H1 (cell line): Measurements from ENCODE around the gene DESI1. TPM values are rescaled to one million over a fixed set of nuclear protein-coding genes. Genes with fewer than 3 reads are reported as not detected.

Experiments used
- CTCF ChIA-PET: fragments of 300-600 bp; sonication (Branson Sonifier 250); formaldehyde crosslinking; loops from one replicate; lab custom pipeline; 2021; ENCODE audit not compliant: partially characterized antibody; lab: Charles Lee
- POLR2A ChIA-PET: fragments of 300-600 bp; sonication (Branson Sonifier 250); formaldehyde crosslinking; loops from one replicate; lab custom pipeline; 2021; ENCODE audit warnings: inconsistent platforms; ENCODE audit not compliant: partially characterized antibody; lab: Charles Lee
- DNase-seq, 2 experiments: peaks; one replicate each; pipeline versions ENCODE4 v3.0.0 to v3.0.0-alpha.2; 2010 to 2022; ENCODE audit warnings: low spot score in 2 of 2, low read depth in 1 of 2, mixed read lengths in 1 of 2
- FAIRE-seq: peaks from 2 replicates; lab custom pipeline; 2011; peaks lifted over from hg19 to GRCh38; lab: Jason Lieb, UNC
- H2AFZ ChIP-seq: 2 replicates; pipeline ENCODE4 v1.8.1; 2012; ENCODE audit warnings: low read length, inconsistent platforms
- H2AK5ac ChIP-seq: 2 replicates; pipeline ENCODE4 v1.6.1; 2013; ENCODE audit warnings: low read depth, low read length
- H2BK120ac ChIP-seq: replicated peaks from 2 replicates; pipeline ENCODE3; 2013; ENCODE audit warnings: low read depth, low read length, inconsistent platforms
- H2BK12ac ChIP-seq: 2 replicates; pipeline ENCODE4 v1.6.1; 2013; ENCODE audit warnings: low read depth, low read length
- H2BK15ac ChIP-seq: 2 replicates; pipeline ENCODE4 v1.6.1; 2013; ENCODE audit warnings: low read length
- H2BK20ac ChIP-seq: 2 replicates; pipeline ENCODE4 v1.6.1; 2013; ENCODE audit warnings: low read length
- H2BK5ac ChIP-seq: 2 replicates; pipeline ENCODE4 v1.6.1; 2013; ENCODE audit warnings: low read depth, low read length
- H3K14ac ChIP-seq: 2 replicates; pipeline ENCODE4 v1.6.1; 2013; ENCODE audit warnings: inconsistent platforms; ENCODE audit not compliant: insufficient read length
- H3K18ac ChIP-seq: 2 replicates; pipeline ENCODE4 v1.6.1; 2013; ENCODE audit warnings: low read length; ENCODE audit errors: extremely low read depth
- H3K23ac ChIP-seq: 2 replicates; pipeline ENCODE4 v1.6.1; 2013; ENCODE audit warnings: inconsistent platforms; ENCODE audit not compliant: insufficient read length
- H3K23me2 ChIP-seq: 2 replicates; pipeline ENCODE4 v1.6.1; 2013; ENCODE audit warnings: low read depth, low read length
- H3K27ac ChIP-seq: 2 replicates; pipeline ENCODE4 v1.6.1; 2011; ENCODE audit warnings: low read depth, low read length, inconsistent platforms
- H3K27me3 ChIP-seq, 4 experiments: replicated peaks in 1 of 4; 1 replicate in 1 of 4; 2 replicates in 3 of 4; pipeline versions ENCODE4 v1.6.1 to v1.8.1; 2011 to 2013; ENCODE audit warnings: low read length in 3 of 4, mild to moderate bottlenecking in 3 of 4, inconsistent platforms in 2 of 4, mixed read lengths in 2 of 4, moderate library complexity in 1 of 4; ENCODE audit not compliant: control insufficient read depth in 3 of 4, insufficient read depth in 3 of 4; ENCODE audit errors: extremely low read depth in 1 of 4
- H3K36me3 ChIP-seq, 4 experiments: 2 replicates each; pipeline versions ENCODE4 v1.6.1 to v1.8.1; 2011 to 2013; ENCODE audit warnings: mild to moderate bottlenecking in 4 of 4, low read length in 3 of 4, moderate library complexity in 2 of 4, control low read depth in 1 of 4, inconsistent platforms in 1 of 4; ENCODE audit not compliant: insufficient read depth in 4 of 4, control insufficient read depth in 2 of 4
- H3K4ac ChIP-seq: replicated peaks from 2 replicates; pipeline ENCODE3; 2013; ENCODE audit warnings: low read length, low read depth, mixed read lengths, inconsistent platforms; ENCODE audit not compliant: insufficient read length
- H3K4me1 ChIP-seq, 4 experiments: replicated peaks in 1 of 4; 1 replicate in 1 of 4; 2 replicates in 3 of 4; pipeline versions ENCODE4 v1.6.1 to v1.8.1; 2011 to 2013; ENCODE audit warnings: low read length in 3 of 4, inconsistent platforms in 2 of 4, mixed read lengths in 1 of 4; ENCODE audit not compliant: insufficient read depth in 4 of 4, control insufficient read depth in 3 of 4
- H3K4me2 ChIP-seq, 2 experiments: 2 replicates each; pipeline versions ENCODE4 v1.6.1 to v1.8.1; 2011 to 2013; ENCODE audit warnings: low read depth in 2 of 2, low read length in 2 of 2, control low read depth in 1 of 2, inconsistent platforms in 1 of 2, mild to moderate bottlenecking in 1 of 2; ENCODE audit not compliant: insufficient read depth in 1 of 2
- H3K4me3 ChIP-seq, 4 experiments: fragments of 200-600, 300-600 bp in 1 of 4; sonication (generic), shearing (Covaris generic), sonication (Bioruptor Twin) in 1 of 4; 2 replicates each; pipeline versions ENCODE4 v1.5.1 to v1.8.1; 2011 to 2016; ENCODE audit warnings: low read length in 4 of 4, low read depth in 3 of 4, control low read depth in 2 of 4, inconsistent platforms in 2 of 4, mild to moderate bottlenecking in 2 of 4, mixed read lengths in 1 of 4, moderate library complexity in 1 of 4; ENCODE audit not compliant: insufficient read depth in 2 of 4; ENCODE audit errors: extremely low read depth in 1 of 4
- H3K56ac ChIP-seq: replicated peaks from 2 replicates; pipeline ENCODE3; 2013; ENCODE audit warnings: low read depth, mild to moderate bottlenecking, mixed read lengths, low read length, inconsistent platforms; ENCODE audit not compliant: insufficient read length
- H3K79me1 ChIP-seq: 2 replicates; pipeline ENCODE4 v1.6.1; 2013; ENCODE audit warnings: low read depth, low read length, control low read depth
- H3K79me2 ChIP-seq, 2 experiments: 2 replicates each; pipeline versions ENCODE4 v1.6.1 to v1.8.1; 2012 to 2013; ENCODE audit warnings: low read length in 2 of 2, mild to moderate bottlenecking in 2 of 2, inconsistent platforms in 1 of 2; ENCODE audit not compliant: insufficient read depth in 2 of 2, control insufficient read depth in 1 of 2
- H3K9ac ChIP-seq, 4 experiments: replicated peaks in 1 of 4; 1 replicate in 1 of 4; 2 replicates in 3 of 4; pipeline versions ENCODE4 v1.6.1 to v1.8.1; 2011 to 2013; ENCODE audit warnings: low read depth in 3 of 4, low read length in 3 of 4, control low read depth in 2 of 4, mild to moderate bottlenecking in 2 of 4, moderate library complexity in 2 of 4, inconsistent platforms in 1 of 4; ENCODE audit errors: extremely low read depth in 1 of 4
- H3K9me3 ChIP-seq, 2 experiments: 2 replicates each; pipeline versions ENCODE4 v1.6.1 to v1.8.1; 2012 to 2013; ENCODE audit warnings: mild to moderate bottlenecking in 2 of 2, moderate library complexity in 2 of 2, control low read depth in 1 of 2, inconsistent platforms in 1 of 2, low read depth in 1 of 2, low read length in 1 of 2, mixed read lengths in 1 of 2; ENCODE audit not compliant: insufficient read depth in 2 of 2
- H4K20me1 ChIP-seq, 2 experiments: replicated peaks in 1 of 2; 2 replicates each; pipeline versions ENCODE3 to v1.8.1; 2011 to 2013; ENCODE audit warnings: inconsistent platforms in 2 of 2, low read length in 2 of 2, mild to moderate bottlenecking in 1 of 2; ENCODE audit not compliant: insufficient read depth in 2 of 2, control insufficient read depth in 1 of 2
- H4K5ac ChIP-seq: 2 replicates; pipeline ENCODE4 v1.6.1; 2013; ENCODE audit warnings: low read length, low read depth, mixed read lengths, inconsistent platforms; ENCODE audit not compliant: insufficient read length
- H4K8ac ChIP-seq: 2 replicates; pipeline ENCODE4 v1.8.0; 2013; ENCODE audit warnings: mild to moderate bottlenecking, moderate library complexity, low read length, inconsistent platforms; ENCODE audit not compliant: insufficient read depth; ENCODE audit errors: extremely low read depth
- H4K91ac ChIP-seq: replicated peaks from 2 replicates; pipeline ENCODE3; 2013; ENCODE audit warnings: low read length, mixed read lengths, inconsistent platforms; ENCODE audit not compliant: insufficient read length
- CBX5 ChIP-seq: fragments of 300-800, 300-1000 bp; sonication (generic); IDR thresholded peaks from 2 replicates; pipeline ENCODE4 v1.7.1; 2016; ENCODE audit warnings: antibody characterized with exemption, low read length, low read depth
- POLR2A ChIP-seq, 2 experiments: IDR thresholded peaks; 1 replicate in 1 of 2; 2 replicates in 1 of 2; pipeline ENCODE4 v1.6.1; 2011; ENCODE audit warnings: low read depth in 2 of 2, low read length in 2 of 2, mild to moderate bottlenecking in 2 of 2; ENCODE audit errors: control extremely low read depth in 1 of 2
- SP4 ChIP-seq: IDR thresholded peaks from 2 replicates; pipeline ENCODE4 v1.6.1; 2012; ENCODE audit warnings: low read length, inconsistent platforms
- SRF ChIP-seq: IDR thresholded peaks from 2 replicates; pipeline ENCODE4 v1.6.1; 2011; ENCODE audit warnings: mild to moderate bottlenecking, low read depth, low read length, moderate library complexity
- TCF12 ChIP-seq: IDR thresholded peaks from 2 replicates; pipeline ENCODE4 v1.6.1; 2011; ENCODE audit warnings: low read depth, mild to moderate bottlenecking, low read length
- WGBS, 2 experiments: shearing (Covaris generic) in 1 of 2; methylation state at CpG; one replicate each; pipeline versions ENCODE4 v1.1.6 to v1.1.7; 2013 to 2015; ENCODE audit warnings: low lambda C conversion rate in 2 of 2, mixed read lengths in 2 of 2, inconsistent platforms in 1 of 2, low coverage in 1 of 2, missing lambda C conversion rate in 1 of 2; ENCODE audit not compliant: insufficient replicate concordance in 2 of 2, insufficient coverage in 1 of 2, insufficient read length in 1 of 2; ENCODE audit errors: extremely low coverage in 1 of 2, missing lambda C conversion rate in 1 of 2; 5-methylcytosine and 5-hydroxymethylcytosine counted together
- polyA plus RNA-seq, 7 experiments: library from polyadenylated mRNA; depleted of rRNA in 3 of 7; stranded (reverse) in 5 of 7; unstranded in 2 of 7; fragments of >200 nt in 5 of 7; fragments of 200-250 nt in 2 of 7; gene quantifications; 1 replicate in 5 of 7; 2 replicates in 1 of 7; 4 replicates in 1 of 7; pipeline versions ENCODE4 v1.2.1 to v1.2.3, GENCODE V29; 2011 to 2013; ENCODE audit warnings: missing spikeins in 2 of 7, mixed read lengths in 2 of 7
- total RNA-seq: library from RNA; stranded (reverse); fragmentation: NEBNext Ultra II Directional; extraction: Animal tissue kit (Norgen Biotek cat#: 25700); gene quantifications from 2 replicates; pipeline ENCODE4 v1.2.1, GENCODE V29; 2021

DESI1 gene
- total and polyA plus RNA-seq, 2 of the 8 experiments (the other 6 are each of a cell fraction or from before 2014, with no cell fraction given), result 27.6 to 34.3 TPM

GRCh38 chr22:41563051-41563711, 57.7 kb downstream of the DESI1 start:
- Histone ChIP-seq H2AK5ac (0 out of 2 replicates have a peak overlapping the region, but pooled peaks have one; percentile 6), H3K27ac (no peak overlapping the region), H3K9ac (no peak overlapping the region), H3K9me3 (no peaks in the 10 kb centered on the region), H4K20me1 (no peaks in the 10 kb centered on the region), H3K23ac (no peak overlapping the region), H3K4me2 (peak overlapping the region in 1 of 2 experiments; percentile 41; a peak in 1 of 4 replicates), H3K56ac (no peak overlapping the region), H2BK12ac (no peak overlapping the region), H4K8ac (peak overlapping the region; percentile 28; the same call in 1 of the 2 replicates), H2BK5ac (no peak overlapping the region), H3K79me1 (no peaks in the 10 kb centered on the region), H2BK20ac (no peak overlapping the region), H3K4me1 (peaks cover 4 to 30% (median 20%) of the 10 kb centered on the region in 4 experiments), H2AFZ (no peak overlapping the region), H3K18ac (no peak overlapping the region), H3K27me3 (0 out of 7 replicates have a peak, but pooled peaks cover 0 to 3% (median 0%) of the 10 kb centered on the region in 4 experiments), H3K79me2 (no peaks in the 10 kb centered on the region), H4K91ac (peak overlapping the region; percentile 66), H3K14ac (no peak overlapping the region), H3K4me3 (no peak overlapping the region), H3K23me2 (peaks cover 6% of the 10 kb centered on the region; the same call in 1 of the 2 replicates), H3K4ac (peak overlapping the region; percentile 32), H2BK120ac (no peak overlapping the region), H4K5ac (no peak overlapping the region), H2BK15ac (peak overlapping the region; percentile 19; the same call in 1 of the 2 replicates), H3K36me3 (no peaks in the 10 kb centered on the region)
- ChIA-PET POLR2A (interaction anchor here (0.6 to 3.2 kb wide), 9 partner anchors 10 to 117 kb away, joined by 3 to 12 read pairs (median 3); partner anchors contain the start of genes PMM1 and TOB2), CTCF (interaction anchor here (0.8 to 16.1 kb wide), 9 partner anchors 7 to 34 kb away, joined by 3 to 169 read pairs (median 4); partner anchors contain the start of gene POLR3H)
- no peak for DNase-seq
- TF ChIP-seq CBX5 (no peak), SRF (no peak), POLR2A (IDR thresholded peaks at IDR 0.05; ENCODE audit: control extremely low read depth in 1 of 2, low read depth in 2 of 2, low read length in 2 of 2) (no peak), TCF12 (no peak), SP4 (no peak)
- FAIRE-seq, result no peak
- WGBS, 2 experiments, result 88% methylated on average over 7 of the region's 10 CpGs; no CpG with 5 or more reads in 1 of the 2 experiments
